Gastrocnemius medialis (tissue), 4 donors: ENCODE data around the gene ADNP2. TPM values are rescaled to one million over a fixed set of nuclear protein-coding genes. Genes with fewer than 3 reads are reported as not detected.

Experiments used
- ATAC-seq, 2 donors: fragments of 150-250 bp; one replicate each; pipeline ENCODE4 v1.9.1; 2016
- DNase-seq, 2 donors: peaks; one replicate each; pipeline ENCODE4 v3.0.0-alpha.2; 2019
- H3K27ac ChIP-seq, 4 donors: fragments of 200-600 bp; sonication (generic); 1 replicate in 1 of 4; 2 replicates in 3 of 4; pipeline ENCODE4 v1.5.1; 2016 to 2018; ENCODE audit warnings: mild to moderate bottlenecking in 2 of 4, moderate library complexity in 1 of 4
- H3K27me3 ChIP-seq, 3 donors: fragments of 200-600 bp; sonication (generic) in 2 of 3; 1 replicate in 1 of 3; 2 replicates in 2 of 3; pipeline versions ENCODE4 v1.5.1 to v1.6.0; 2016 to 2019; ENCODE audit warnings: mild to moderate bottlenecking in 1 of 3, moderate library complexity in 1 of 3
- H3K36me3 ChIP-seq, 2 donors: fragments of 200-600 bp; sonication (generic) in 1 of 2; one replicate each; pipeline ENCODE4 v1.5.1; 2017 to 2018
- H3K4me1 ChIP-seq, 2 donors: fragments of 200-600 bp; sonication (generic) in 1 of 2; one replicate each; pipeline ENCODE4 v1.5.1; 2016 to 2017; ENCODE audit warnings: mild to moderate bottlenecking in 2 of 2
- H3K4me3 ChIP-seq, 4 donors: fragments of 200-600 bp; sonication (generic) in 3 of 4; 1 replicate in 1 of 4; 2 replicates in 3 of 4; pipeline ENCODE4 v1.5.1; 2016 to 2019; ENCODE audit warnings: mild to moderate bottlenecking in 2 of 4
- H3K9me3 ChIP-seq, 3 donors: fragments of 200-600 bp; sonication (generic) in 2 of 3; 1 replicate in 1 of 3; 2 replicates in 2 of 3; pipeline ENCODE4 v1.5.1; 2016 to 2019
- POLR2A ChIP-seq, 2 donors: fragments of 450-650 bp; IDR thresholded peaks; one replicate each; pipeline ENCODE4 v1.6.1; 2017; ENCODE audit warnings: antibody characterized with exemption in 2 of 2, mild to moderate bottlenecking in 2 of 2, moderate library complexity in 2 of 2
- in situ Hi-C, 4 donors: fragments of 200-750 bp; cut with MboI; loops; one replicate each; pipeline versions ENCODE4 v1.15.0 to v1.8.0; 2017; ENCODE audit warnings: low sequenced_read_pairs in 4 of 4
- intact Hi-C: fragments of 100-400 bp; cut with DNase I; formaldehyde crosslinking; loops from one replicate; pipeline ENCODE4 v1.15.1; 2023; ENCODE audit warnings: low total_unique reads
- total RNA-seq, 4 donors: library from RNA; depleted of rRNA; stranded (reverse); fragments of >200 nt; gene quantifications; one replicate each; pipeline versions ENCODE4 v1.1.0 to v1.2.3, GENCODE V29; 2016
- TF ChIP-seq, protein P1 (sequence below), 5 experiments: fragments of 450-650 bp in 3 of 5; fragments of 200-600 bp in 2 of 5; sonication (generic) in 2 of 5; IDR thresholded peaks in 4 of 5; conservative IDR thresholded peaks in 1 of 5; 1 replicate in 4 of 5; 2 replicates in 1 of 5; pipeline ENCODE4 v1.5.1; 2016 to 2019; ENCODE audit warnings: antibody characterized with exemption in 5 of 5, mild to moderate bottlenecking in 3 of 5, moderate library complexity in 3 of 5

Gene ADNP2
- total RNA-seq, 4 donors from 2014 or later = 2.6 to 4.5 (median 2.9) TPM

DNA sequence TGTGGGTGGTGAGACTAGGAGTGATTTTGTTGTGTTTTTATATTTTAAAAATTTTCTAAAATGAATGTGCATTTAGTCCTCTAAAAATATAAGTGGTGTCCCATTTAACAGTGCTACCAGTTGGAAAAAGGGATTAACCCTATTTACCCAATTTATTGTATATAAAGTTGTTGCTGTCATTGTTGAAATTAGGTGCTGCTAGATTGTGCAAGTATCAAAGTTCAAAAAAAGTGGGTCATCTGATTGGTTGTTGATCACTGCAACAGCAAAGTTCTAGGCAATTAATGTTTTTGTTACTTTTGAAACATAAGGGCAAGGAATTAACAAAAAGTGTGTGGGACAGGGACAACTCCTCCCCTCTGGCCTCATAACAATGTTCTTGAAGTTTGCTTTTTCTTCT, 40.6 kb downstream of the ADNP2 start:
- intact Hi-C loops = no loop called here
- no peak for ATAC-seq

DNA sequence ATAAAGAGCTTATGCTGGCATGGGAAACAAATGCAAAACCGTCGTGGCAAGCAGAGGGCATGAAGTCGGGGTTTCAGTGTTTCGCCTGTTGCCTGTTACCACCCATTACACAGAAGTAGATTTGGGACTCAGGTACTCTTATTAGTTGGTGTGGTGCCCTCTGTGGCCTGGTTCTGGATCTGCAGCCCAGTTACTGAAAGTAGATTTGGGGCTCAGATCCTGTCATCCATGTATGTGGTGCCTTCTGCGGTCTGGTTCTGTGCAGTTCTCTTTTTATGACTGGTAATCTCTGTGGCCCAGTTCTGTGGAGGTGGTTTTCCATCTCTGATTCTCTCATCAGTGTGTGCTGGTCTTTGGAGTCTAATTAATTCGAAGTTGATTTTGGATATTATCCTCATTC, 45.2 kb downstream of the ADNP2 start:
- intact Hi-C loops = no loop called here

More for the DNA sequence above, 40.6 kb downstream of the ADNP2 start:
- in situ Hi-C loops = no loop called here
- TF ChIP-seq, protein P1, sequence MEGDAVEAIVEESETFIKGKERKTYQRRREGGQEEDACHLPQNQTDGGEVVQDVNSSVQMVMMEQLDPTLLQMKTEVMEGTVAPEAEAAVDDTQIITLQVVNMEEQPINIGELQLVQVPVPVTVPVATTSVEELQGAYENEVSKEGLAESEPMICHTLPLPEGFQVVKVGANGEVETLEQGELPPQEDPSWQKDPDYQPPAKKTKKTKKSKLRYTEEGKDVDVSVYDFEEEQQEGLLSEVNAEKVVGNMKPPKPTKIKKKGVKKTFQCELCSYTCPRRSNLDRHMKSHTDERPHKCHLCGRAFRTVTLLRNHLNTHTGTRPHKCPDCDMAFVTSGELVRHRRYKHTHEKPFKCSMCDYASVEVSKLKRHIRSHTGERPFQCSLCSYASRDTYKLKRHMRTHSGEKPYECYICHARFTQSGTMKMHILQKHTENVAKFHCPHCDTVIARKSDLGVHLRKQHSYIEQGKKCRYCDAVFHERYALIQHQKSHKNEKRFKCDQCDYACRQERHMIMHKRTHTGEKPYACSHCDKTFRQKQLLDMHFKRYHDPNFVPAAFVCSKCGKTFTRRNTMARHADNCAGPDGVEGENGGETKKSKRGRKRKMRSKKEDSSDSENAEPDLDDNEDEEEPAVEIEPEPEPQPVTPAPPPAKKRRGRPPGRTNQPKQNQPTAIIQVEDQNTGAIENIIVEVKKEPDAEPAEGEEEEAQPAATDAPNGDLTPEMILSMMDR (IDR thresholded peaks at IDR 0.05 in 4 of 5, conservative IDR thresholded peaks at IDR 0.05 in 1 of 5) = no peak
- no peak for TF ChIP-seq POLR2A (IDR thresholded peaks at IDR 0.05)
- Histone ChIP-seq H3K9me3 (no peaks in the 10 kb centered on the region), H3K27ac (no peak overlapping the region), H3K27me3 (no peaks in the 10 kb centered on the region), H3K4me1 (peaks cover 4 to 5% of the 10 kb centered on the region in 2 donors), H3K4me3 (no peak overlapping the region), H3K36me3 (no peaks in the 10 kb centered on the region)
- DNase-seq = no peak

DNA sequence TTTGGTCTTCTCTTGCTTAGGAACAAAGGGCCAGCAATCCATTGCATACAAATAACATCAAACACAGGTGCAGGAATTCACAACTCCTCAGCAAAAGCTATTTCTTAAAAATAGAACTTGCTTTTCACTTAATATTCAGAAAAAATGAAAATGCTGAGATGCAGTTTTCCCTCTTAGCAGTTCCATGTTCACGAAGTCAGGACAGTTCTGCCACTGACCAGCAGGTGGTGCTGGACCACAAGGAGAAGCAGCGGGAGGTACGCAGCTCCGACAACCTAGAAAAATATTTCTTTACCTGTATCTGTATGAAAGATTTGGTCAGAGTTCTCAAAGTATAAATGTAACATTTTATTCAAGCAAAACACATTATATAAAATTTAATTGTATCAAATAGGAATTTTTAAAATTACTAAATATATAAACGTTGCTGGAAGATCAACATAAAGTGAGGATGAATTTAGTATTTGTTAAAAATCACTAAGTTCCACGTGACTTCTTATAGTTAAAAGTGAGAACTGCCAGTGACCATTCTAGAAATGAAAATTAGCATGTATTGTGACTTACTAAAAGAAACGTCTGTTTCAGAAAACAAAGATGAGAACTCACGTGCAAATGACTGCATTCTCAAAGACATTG, 48.8 kb downstream of the ADNP2 start:
- DNase-seq = peak; percentile 39 to 56
- in situ Hi-C loops = no loop called here

More for the DNA sequence above, 45.2 kb downstream of the ADNP2 start:
- no peaks in the 10 kb centered on the region for H3K9me3 ChIP-seq
- no peaks in the 10 kb centered on the region for H3K36me3 ChIP-seq
- no peak overlapping the region for H3K4me3 ChIP-seq
- no peak for TF ChIP-seq POLR2A (IDR thresholded peaks at IDR 0.05)
- TF ChIP-seq, protein P1 (IDR thresholded peaks at IDR 0.05 in 4 of 5, conservative IDR thresholded peaks at IDR 0.05 in 1 of 5) = no peak
- DNase-seq = no peak
- H3K4me1 ChIP-seq = no peaks in the 10 kb centered on the region
- ATAC-seq = no peak
- H3K27ac ChIP-seq = no peak overlapping the region
- in situ Hi-C loops = no loop called here
- H3K27me3 ChIP-seq = no peaks in the 10 kb centered on the region

DNA sequence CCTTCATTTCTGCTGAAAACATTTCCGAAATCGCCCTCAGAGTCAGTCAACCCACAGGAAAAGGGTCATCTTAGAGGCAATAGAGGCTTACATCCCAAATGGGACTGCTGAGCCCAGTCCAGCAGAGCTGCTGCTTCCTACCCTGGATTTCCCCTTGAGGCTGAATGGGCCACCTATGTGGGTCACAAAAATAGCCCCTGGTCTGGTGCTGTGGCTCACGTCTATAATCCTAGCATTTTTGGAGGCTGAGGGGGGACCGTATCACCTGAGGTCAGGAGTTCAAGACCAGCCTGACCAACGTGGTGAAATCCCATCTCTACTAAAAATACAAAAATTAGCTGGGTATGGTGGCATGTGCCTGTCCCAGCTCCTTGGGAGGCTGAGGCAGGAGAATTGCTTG, 49.3 kb downstream of the ADNP2 start:
- Histone ChIP-seq H3K27me3 (no peaks in the 10 kb centered on the region), H3K4me1 (no peaks in the 10 kb centered on the region), H3K9me3 (no peaks in the 10 kb centered on the region), H3K36me3 (no peaks in the 10 kb centered on the region), H3K4me3 (no peak overlapping the region), H3K27ac (no peak overlapping the region)
- DNase-seq (no peak), ATAC-seq (no peak)
- TF ChIP-seq POLR2A (IDR thresholded peaks at IDR 0.05) = no peak
- TF ChIP-seq, protein P1 (IDR thresholded peaks at IDR 0.05 in 4 of 5, conservative IDR thresholded peaks at IDR 0.05 in 1 of 5) = no peak
- in situ Hi-C loops = no loop called here
- intact Hi-C loops = no loop called here

More for the DNA sequence above, 48.8 kb downstream of the ADNP2 start:
- Histone ChIP-seq H3K36me3 (no peaks in the 10 kb centered on the region), H3K4me1 (no peaks in the 10 kb centered on the region), H3K27ac (no peak overlapping the region), H3K27me3 (no peaks in the 10 kb centered on the region), H3K4me3 (no peak overlapping the region), H3K9me3 (no peaks in the 10 kb centered on the region)
- ATAC-seq = peak; percentile 45 to 70
- intact Hi-C loops = loop anchor here (1.0 kb wide), 1 partner anchor 99 kb away; no protein-coding TSS in a partner anchor
- TF ChIP-seq POLR2A (IDR thresholded peaks at IDR 0.05) = no peak
- TF ChIP-seq, protein P1 (IDR thresholded peaks at IDR 0.05 in 4 of 5, conservative IDR thresholded peaks at IDR 0.05 in 1 of 5) = peak; percentile 77 to 97 (median 80)
